Measurements from ENCODE around the gene PCBP2.

GRCh38 chr12:53499266-53500141, 47.6 kb downstream of the PCBP2 start, which contains the start of gene MAP3K12:
- TF ChIP-seq CHD1 (IDR thresholded peaks at IDR 0.05; ENCODE audit: low read depth, low read length): no peak
- TF ChIP-seq, protein P1, sequence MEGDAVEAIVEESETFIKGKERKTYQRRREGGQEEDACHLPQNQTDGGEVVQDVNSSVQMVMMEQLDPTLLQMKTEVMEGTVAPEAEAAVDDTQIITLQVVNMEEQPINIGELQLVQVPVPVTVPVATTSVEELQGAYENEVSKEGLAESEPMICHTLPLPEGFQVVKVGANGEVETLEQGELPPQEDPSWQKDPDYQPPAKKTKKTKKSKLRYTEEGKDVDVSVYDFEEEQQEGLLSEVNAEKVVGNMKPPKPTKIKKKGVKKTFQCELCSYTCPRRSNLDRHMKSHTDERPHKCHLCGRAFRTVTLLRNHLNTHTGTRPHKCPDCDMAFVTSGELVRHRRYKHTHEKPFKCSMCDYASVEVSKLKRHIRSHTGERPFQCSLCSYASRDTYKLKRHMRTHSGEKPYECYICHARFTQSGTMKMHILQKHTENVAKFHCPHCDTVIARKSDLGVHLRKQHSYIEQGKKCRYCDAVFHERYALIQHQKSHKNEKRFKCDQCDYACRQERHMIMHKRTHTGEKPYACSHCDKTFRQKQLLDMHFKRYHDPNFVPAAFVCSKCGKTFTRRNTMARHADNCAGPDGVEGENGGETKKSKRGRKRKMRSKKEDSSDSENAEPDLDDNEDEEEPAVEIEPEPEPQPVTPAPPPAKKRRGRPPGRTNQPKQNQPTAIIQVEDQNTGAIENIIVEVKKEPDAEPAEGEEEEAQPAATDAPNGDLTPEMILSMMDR (conservative IDR thresholded peaks at IDR 0.05; ENCODE audit: low read depth, low read length): no peak
- no peak for TF ChIP-seq POLR2A (IDR thresholded peaks at IDR 0.05; ENCODE audit: low read depth, low read length)
- TF ChIP-seq SMC3 (IDR thresholded peaks at IDR 0.05; ENCODE audit: low read depth, low read length): no peak

Data from IMR-90 (cell line).